ENCODE measurements around the gene F5.

Gene F5

GRCh38 chr1:169588785-169589485 is 2.7 kb upstream of the F5 start:
- no peak for DNase-seq (ENCODE audit: low read depth in 2 of 2)

GRCh38 chr1:169588112-169588511 is 1.8 kb upstream of the F5 start:
- DNase-seq (ENCODE audit: low read depth in 2 of 2) = no peak

GRCh38 chr1:169586067-169586394 is 250 bp downstream of the F5 start:
- DNase-seq (ENCODE audit: low read depth in 2 of 2) = no peak

- no peak for DNase-seq (ENCODE audit: low read depth in 2 of 2)
These were observed 1.1 kb downstream of the F5 start for GRCh38 chr1:169585181-169585580.

GRCh38 chr1:169584483-169585144 is 1.7 kb downstream of the F5 start:
- no peak for DNase-seq (ENCODE audit: low read depth in 2 of 2)

GRCh38 chr1:169577981-169578738 is 8.1 kb downstream of the F5 start:
- DNase-seq (ENCODE audit: low read depth in 2 of 2) = no peak

- no peak for DNase-seq (ENCODE audit: low read depth in 2 of 2)
These were observed 9.3 kb downstream of the F5 start for GRCh38 chr1:169576935-169577331.

- no peak for DNase-seq (ENCODE audit: low read depth in 2 of 2)
These were observed 9.9 kb downstream of the F5 start for GRCh38 chr1:169576241-169576934.

- DNase-seq (ENCODE audit: low read depth in 2 of 2) = no peak
These were observed 11.9 kb downstream of the F5 start for GRCh38 chr1:169574336-169574735.

GRCh38 chr1:169572187-169572586 is 14.1 kb downstream of the F5 start:
- DNase-seq (ENCODE audit: low read depth in 2 of 2) = no peak

GRCh38 chr1:169571450-169571849 is 14.8 kb downstream of the F5 start:
- DNase-seq (ENCODE audit: low read depth in 2 of 2) = no peak

GRCh38 chr1:169570172-169570574 is 16.1 kb downstream of the F5 start:
- DNase-seq (ENCODE audit: low read depth in 2 of 2) = no peak

GRCh38 chr1:169568497-169568896 is 17.8 kb downstream of the F5 start:
- no peak for DNase-seq (ENCODE audit: low read depth in 2 of 2)

GRCh38 chr1:169565335-169566271 is 20.7 kb downstream of the F5 start:
- DNase-seq (ENCODE audit: low read depth in 2 of 2) = no peak

- no peak for DNase-seq (ENCODE audit: low read depth in 2 of 2)
These were observed 22.6 kb downstream of the F5 start for GRCh38 chr1:169563650-169564049.

GRCh38 chr1:169563019-169563615 is 23.2 kb downstream of the F5 start:
- DNase-seq (ENCODE audit: low read depth in 2 of 2) = no peak

GRCh38 chr1:169561692-169562091 is 24.6 kb downstream of the F5 start:
- DNase-seq (ENCODE audit: low read depth in 2 of 2) = no peak

- DNase-seq (ENCODE audit: low read depth in 2 of 2) = no peak
These were observed 29.1 kb downstream of the F5 start for GRCh38 chr1:169557131-169557530.

- DNase-seq (ENCODE audit: low read depth in 2 of 2) = peak in 1 of 2 donors; percentile 2
These were observed 36.0 kb downstream of the F5 start for GRCh38 chr1:169550294-169550693.

GRCh38 chr1:169548282-169548681 is 38.0 kb downstream of the F5 start:
- no peak for DNase-seq (ENCODE audit: low read depth in 2 of 2)

All from stimulated activated CD4-positive, alpha-beta T cell treated with anti-CD3 and anti-CD28 coated beads, Interleukin-1b, Interleukin-23, amount 100 ng/mL, for 4 hours (primary cell).